Kidney glomerular epithelial cell (primary cell): Measurements from ENCODE around the gene WARS2.
A peak's percentile ranks its signal among the peaks of the same experiment; 100 is the strongest.
"Not testable (repeated sequence)": the region's sequence is repeated elsewhere in the genome, so short reads cannot be mapped to it uniquely, and the experiment has no call there.

Experiments
- DNase-seq: peaks from one replicate; lab custom pipeline; 2025; lab: John Stamatoyannopoulos, UW

The WARS2 gene

GRCh38 chr1:119139403-119139802 lies 1.1 kb downstream of the WARS2 start:
- DNase-seq: peak; percentile 3

DNA sequence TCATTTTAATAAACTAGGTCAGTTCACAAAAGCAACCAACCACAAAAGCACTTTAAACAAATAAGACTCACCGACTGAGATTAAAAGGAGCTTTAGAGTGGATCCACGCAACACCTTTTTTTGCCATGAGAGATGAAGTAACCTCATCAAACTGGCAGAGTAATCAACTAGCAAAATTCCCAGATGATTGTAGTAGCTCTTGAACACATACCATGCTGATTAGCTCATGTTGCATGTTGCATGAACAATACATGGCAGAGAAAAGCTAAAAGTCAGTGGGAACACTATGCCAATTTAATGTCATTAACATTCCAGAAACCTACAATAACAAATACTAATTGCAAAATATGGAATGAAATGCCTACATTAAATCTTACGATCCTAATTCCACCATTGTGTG lies 4.1 kb downstream of the WARS2 start:
- DNase-seq: peak; percentile 21

DNA sequence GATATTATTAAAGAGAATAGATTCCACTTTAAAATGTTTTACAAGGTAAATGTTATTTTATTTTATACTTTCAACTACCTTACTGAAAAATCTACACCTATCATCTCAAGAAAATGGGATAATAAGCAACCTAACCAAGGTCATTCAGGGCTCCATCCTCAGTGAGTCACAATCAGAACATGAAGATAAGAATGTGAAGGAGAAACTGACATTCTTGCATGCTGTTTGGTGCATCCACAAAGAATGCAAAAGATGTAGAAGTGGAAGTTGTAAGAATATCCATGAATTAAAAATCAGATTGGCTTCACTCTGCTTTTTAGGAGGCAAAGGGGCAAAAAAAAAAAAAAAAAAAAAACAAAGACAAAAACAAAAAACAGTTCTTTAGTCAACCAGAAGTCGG lies 6.5 kb downstream of the WARS2 start:
- DNase-seq: peak; percentile 59

- DNase-seq: peak; percentile 21
Observed at GRCh38 chr1:119132179-119132578, 8.3 kb downstream of the WARS2 start.

- DNase-seq: no peak
Observed at GRCh38 chr1:119125874-119126273, 14.6 kb downstream of the WARS2 start.

GRCh38 chr1:119124764-119125163 lies 15.7 kb downstream of the WARS2 start:
- DNase-seq: no peak

DNA sequence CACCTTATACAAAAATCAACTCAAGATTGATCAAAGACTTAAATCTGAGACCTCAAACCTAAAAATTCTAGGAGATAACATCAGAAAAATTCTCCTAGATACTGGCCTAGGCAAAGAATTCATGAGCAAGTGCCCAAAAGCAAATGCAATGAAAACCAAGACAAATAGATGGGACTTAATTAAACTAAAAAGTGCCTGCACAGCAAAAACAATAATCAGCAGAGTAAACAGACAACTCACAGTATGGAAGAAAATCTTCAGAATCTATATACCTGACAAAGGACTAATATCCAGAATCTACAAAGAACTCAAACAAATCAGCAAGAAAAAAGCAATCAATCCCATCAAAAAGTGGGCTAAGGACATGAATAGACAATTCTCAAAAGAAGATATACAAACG lies 18.6 kb downstream of the WARS2 start:
- not testable (repeated sequence) for DNase-seq

DNA sequence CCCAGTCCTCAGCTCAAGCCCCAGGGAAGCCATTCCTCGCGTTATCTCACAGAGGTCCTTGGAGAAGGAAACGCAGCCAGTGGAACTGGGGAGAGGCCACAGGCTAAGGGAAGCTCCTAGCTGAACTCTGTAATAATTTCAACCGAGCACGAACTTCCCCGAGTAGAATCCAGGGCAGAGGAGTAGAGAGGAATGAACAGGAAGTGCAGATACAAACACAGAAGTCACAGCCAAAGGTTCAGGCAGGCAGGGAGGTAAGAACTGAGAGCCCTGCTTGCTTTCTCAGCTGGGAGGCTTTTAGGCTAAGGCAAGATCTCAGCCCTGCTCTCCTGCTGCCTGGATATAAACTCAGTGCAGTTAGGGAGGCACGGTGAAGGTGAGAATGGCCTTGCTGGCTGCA lies 23.7 kb downstream of the WARS2 start:
- no peak for DNase-seq

DNA sequence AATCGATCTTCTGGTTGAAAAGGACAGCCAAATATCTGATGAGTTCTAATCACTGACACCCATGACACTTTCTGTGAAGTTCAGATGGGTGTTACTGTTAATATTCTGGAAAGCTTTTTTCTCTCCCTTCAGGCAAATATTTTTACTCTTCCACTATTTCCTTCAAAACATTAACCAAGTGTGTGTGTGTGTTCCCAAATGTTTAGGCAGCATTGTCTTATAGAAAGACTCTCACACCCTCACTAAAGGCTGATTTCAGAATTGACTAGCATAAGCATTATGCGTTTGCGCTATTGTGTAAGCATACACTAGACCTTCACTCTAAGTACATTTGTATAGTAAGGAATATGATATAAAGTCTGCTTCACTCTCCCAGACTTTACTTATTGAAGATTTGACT lies 24.7 kb downstream of the WARS2 start:
- no peak for DNase-seq

- DNase-seq: no peak
Observed at GRCh38 chr1:119115311-119115710, 25.1 kb downstream of the WARS2 start.

GRCh38 chr1:119114786-119115185 lies 25.7 kb downstream of the WARS2 start:
- no peak for DNase-seq

GRCh38 chr1:119112791-119113190 lies 27.7 kb downstream of the WARS2 start:
- DNase-seq: no peak

DNA sequence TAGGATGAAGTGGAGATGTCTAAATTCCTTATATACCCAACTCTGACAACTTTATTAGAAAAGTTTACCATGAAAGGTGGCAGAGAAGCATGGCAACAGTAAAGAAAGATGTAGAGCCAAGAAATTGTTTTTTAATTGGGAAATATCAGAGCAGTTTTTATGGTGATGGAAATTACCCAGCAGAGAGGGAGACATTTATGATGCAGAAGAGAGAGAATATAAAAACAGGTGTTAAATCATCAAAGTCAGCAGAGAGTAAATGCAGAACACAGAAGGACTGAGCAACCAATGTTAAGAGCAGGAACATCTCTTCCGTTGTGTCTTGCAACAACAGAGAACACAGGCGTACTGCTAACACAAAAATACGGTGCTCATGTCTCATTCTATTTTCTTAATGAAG lies 28.2 kb downstream of the WARS2 start:
- DNase-seq: no peak

- no peak for DNase-seq
Observed at GRCh38 chr1:119108988-119109387, 31.5 kb downstream of the WARS2 start.

DNA sequence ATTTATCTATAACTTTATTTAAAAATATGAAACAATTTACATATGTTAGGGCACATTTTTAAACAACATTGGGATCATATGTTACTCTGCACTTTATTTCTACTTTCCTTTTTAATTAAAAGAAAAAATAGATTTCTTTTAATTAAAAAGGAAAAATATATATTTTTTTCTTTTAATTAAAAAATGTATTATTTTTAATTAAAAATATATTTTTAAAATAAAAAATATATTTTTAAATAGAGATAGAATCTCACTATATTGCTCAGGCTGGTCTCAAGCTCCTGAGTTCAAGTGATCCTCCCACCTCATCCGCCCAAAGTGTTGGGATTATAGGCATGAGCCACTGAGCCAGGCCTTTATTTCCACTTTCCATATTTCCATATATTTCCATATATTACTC lies 36.7 kb downstream of the WARS2 start:
- DNase-seq: no peak

DNA sequence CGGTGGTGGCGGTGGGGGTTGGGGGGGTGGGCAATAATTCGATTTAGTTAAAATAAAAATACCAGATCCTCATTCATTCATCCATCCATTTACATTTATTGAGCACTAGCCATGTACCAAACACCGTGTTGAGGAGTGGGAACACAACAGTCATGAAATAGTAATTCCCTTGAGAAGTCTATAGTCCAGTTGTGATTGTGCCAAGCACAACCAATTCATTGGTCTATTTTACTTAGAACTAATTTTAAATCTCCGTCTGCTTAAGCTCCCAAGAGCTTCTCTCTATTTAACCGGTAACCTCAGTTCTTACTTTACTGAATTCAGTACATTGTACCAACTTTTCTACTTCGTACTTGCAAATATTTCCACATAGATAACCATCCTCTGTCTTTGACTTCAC lies 38.4 kb downstream of the WARS2 start:
- DNase-seq: no peak

GRCh38 chr1:119101563-119101962 lies 38.9 kb downstream of the WARS2 start:
- no peak for DNase-seq

DNA sequence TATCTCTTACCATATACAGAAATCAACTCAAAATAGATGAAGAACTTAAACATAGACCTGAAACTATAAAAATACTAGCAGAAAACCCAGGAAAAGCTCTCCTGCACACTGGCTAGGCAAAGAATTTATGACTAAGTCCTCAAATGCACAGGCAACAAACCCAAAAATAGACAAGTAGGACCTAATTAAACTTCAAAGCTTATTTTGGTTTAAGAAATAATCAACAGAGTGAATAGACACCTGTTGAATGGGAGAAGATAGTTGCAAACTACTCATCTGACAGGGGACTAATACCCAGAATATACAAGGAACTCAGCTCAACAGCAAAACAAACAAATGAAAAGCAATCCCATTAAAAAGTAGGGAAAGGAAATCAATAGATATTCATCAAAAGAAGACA lies 40.7 kb downstream of the WARS2 start:
- DNase-seq: no peak

DNA sequence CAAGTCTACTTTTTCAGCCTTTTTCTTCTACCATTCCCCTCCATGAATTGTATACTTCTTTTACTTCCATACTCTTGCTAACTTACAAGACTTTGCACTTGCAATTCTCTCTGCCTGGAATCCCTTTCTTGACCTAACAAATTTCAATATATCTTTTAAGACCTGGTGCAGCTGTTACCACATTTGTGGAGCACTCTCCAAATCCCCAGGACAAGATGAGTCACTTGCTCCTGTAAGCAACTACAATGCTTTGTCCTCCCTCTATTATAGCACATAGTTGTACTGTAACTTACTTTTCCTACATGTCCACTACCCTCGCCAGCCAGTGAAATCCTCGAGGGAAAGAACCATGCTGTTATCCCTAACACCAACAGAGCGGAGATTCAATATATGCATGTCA lies 43.1 kb downstream of the WARS2 start:
- DNase-seq: no peak

GRCh38 chr1:119093721-119094120 lies 46.7 kb downstream of the WARS2 start:
- no peak for DNase-seq

DNA sequence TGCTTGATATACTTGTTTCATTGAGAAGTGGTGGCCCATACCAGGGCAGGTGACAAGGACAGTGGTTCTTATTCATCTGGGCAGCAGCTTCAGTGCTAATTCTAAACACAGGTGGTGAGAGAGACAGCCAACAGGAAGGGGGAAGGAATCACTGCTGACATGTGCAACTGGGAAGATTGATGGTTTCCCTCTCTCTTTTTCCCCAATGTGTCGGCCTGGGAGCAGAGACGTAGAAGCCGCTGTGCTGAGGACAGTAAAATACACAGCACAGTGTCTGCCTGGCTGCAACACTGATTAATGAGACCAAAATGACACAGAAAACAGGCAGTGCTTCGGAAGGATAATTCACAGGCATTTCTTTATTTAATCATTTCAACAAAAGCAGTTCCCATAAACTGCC lies 48.8 kb downstream of the WARS2 start:
- peak; percentile 37 for DNase-seq

- no peak for DNase-seq
Observed at GRCh38 chr1:119090250-119090649, 50.2 kb downstream of the WARS2 start.

DNA sequence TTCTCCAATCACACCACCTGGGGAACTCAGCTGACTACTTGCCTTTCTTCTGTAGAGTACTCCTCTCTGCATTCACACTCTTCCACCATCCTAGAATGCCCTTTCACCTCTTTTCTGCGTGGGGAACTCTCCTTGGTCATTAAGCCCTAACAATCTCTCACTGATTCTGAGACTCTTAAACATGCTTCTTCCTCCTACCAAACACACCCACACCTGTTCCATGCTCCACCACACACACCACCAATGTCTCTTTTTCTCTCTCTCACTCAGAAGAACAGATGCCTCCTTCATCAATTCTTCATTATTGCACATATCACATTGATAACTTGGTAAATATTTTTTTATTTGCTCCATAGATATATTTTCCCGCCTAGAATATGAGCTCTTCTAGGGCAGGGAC lies 53.6 kb downstream of the WARS2 start:
- DNase-seq: no peak

- DNase-seq: no peak
Observed at GRCh38 chr1:119084798-119085197, 55.7 kb downstream of the WARS2 start.

DNA sequence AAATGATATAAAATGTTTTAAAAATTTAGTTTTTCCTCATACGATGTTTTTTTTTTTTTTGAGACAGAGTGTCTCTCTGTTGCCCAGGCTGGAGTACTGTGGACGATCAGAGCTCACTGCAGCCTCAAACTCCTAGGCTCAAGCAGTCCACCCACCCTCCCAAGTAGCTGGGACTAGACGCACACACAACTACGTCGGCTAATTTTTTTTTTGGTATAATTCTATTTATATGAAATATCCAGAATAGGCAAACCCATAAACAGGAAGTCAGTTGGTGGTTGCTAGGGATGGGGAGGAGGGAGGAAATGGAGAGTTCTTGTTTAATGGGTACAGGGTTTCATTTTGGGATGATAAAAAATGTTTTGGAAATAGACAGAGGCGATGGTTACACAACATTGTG lies 56.5 kb downstream of the WARS2 start:
- no peak for DNase-seq
